Thoracic aorta (tissue), 2 donors: Measurements from ENCODE around the gene CNTN4. TPM values are rescaled to one million over a fixed set of nuclear protein-coding genes. Genes with fewer than 3 reads are reported as not detected.

Experiments used
- ATAC-seq: fragments of 150-250 bp; one replicate; pipeline ENCODE4 v1.8.0; 2017; ENCODE audit warnings: low read depth; ENCODE audit not compliant: insufficient number of reproducible peaks, low FRiP score
- DNase-seq: peaks from one replicate; pipeline ENCODE4 v3.0.0-alpha.2; 2020; ENCODE audit warnings: low spot score
- H3K27ac ChIP-seq, 2 donors: fragments of 200-600 bp; sonication (generic); 1 replicate in 1 of 2; 2 replicates in 1 of 2; pipeline ENCODE4 v1.5.1; 2016; ENCODE audit warnings: mild to moderate bottlenecking in 2 of 2, moderate library complexity in 2 of 2
- H3K27me3 ChIP-seq: fragments of 200-600 bp; sonication (generic); replicated peaks from 2 replicates; pipeline ENCODE4 v1.6.0; 2016; ENCODE audit warnings: mild to moderate bottlenecking; ENCODE audit not compliant: insufficient read depth
- H3K36me3 ChIP-seq: fragments of 200-600 bp; sonication (generic); one replicate; pipeline ENCODE4 v1.5.1; 2016
- H3K4me1 ChIP-seq, 2 donors: fragments of 200-600 bp; sonication (generic); 1 replicate in 1 of 2; 2 replicates in 1 of 2; pipeline versions ENCODE4 v1.5.1 to v1.6.0; 2016; ENCODE audit warnings: low read depth in 2 of 2, mild to moderate bottlenecking in 1 of 2; ENCODE audit not compliant: control insufficient read depth in 1 of 2
- H3K4me3 ChIP-seq: fragments of 200-600 bp; sonication (generic); 2 replicates; pipeline ENCODE4 v1.5.1; 2016; ENCODE audit warnings: mild to moderate bottlenecking
- H3K9me3 ChIP-seq: fragments of 200-600 bp; sonication (generic); 2 replicates; pipeline ENCODE4 v1.5.1; 2016
- total RNA-seq, 2 donors: library from RNA; depleted of rRNA; stranded (reverse); fragments of >200 nt; gene quantifications; one replicate each; pipeline versions ENCODE4 v1.1.0 to v1.2.3, GENCODE V29; 2016
- TF ChIP-seq, protein P1 (sequence below): fragments of 200-600 bp; sonication (generic); IDR thresholded peaks from one replicate; pipeline ENCODE4 v1.5.1; 2019; ENCODE audit warnings: antibody characterized with exemption

CNTN4 gene
- total RNA-seq, 2 donors from 2014 or later, result 103 to 116 TPM

- no peak for ATAC-seq
Measured at GRCh38 chr3:2896308-2896939, 797.8 kb downstream of the CNTN4 start.

DNA sequence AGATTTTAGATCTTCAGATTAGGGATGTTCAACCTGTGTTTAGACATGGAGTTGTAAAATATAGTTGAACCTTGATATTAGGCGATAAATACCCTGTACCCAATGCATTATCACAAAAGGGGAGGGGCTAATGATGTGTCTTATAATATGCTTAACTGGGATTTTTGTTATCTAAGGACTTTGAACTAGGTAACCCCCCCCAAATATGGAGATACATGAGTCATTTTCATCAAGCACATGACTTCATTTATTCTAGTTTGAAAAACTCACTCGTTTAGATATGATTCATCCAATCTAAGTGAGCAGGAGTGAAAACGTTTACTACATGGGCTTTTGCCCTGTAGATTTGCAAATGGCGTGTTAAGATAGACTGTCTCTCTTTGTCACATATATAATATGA is 799.2 kb downstream of the CNTN4 start:
- no peak overlapping the region for H3K27ac ChIP-seq
- H3K27me3 ChIP-seq, result no peaks in the 10 kb centered on the region
- no peaks in the 10 kb centered on the region for H3K36me3 ChIP-seq
- TF ChIP-seq, protein P1, sequence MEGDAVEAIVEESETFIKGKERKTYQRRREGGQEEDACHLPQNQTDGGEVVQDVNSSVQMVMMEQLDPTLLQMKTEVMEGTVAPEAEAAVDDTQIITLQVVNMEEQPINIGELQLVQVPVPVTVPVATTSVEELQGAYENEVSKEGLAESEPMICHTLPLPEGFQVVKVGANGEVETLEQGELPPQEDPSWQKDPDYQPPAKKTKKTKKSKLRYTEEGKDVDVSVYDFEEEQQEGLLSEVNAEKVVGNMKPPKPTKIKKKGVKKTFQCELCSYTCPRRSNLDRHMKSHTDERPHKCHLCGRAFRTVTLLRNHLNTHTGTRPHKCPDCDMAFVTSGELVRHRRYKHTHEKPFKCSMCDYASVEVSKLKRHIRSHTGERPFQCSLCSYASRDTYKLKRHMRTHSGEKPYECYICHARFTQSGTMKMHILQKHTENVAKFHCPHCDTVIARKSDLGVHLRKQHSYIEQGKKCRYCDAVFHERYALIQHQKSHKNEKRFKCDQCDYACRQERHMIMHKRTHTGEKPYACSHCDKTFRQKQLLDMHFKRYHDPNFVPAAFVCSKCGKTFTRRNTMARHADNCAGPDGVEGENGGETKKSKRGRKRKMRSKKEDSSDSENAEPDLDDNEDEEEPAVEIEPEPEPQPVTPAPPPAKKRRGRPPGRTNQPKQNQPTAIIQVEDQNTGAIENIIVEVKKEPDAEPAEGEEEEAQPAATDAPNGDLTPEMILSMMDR, result no peak
- no peaks in the 10 kb centered on the region for H3K9me3 ChIP-seq
- H3K4me1 ChIP-seq, result no peaks in the 10 kb centered on the region
- H3K4me3 ChIP-seq, result no peak overlapping the region
- DNase-seq (no peak), ATAC-seq (no peak)

More at GRCh38 chr3:2896308-2896939, 797.8 kb downstream of the CNTN4 start:
- no peak for DNase-seq
- Histone ChIP-seq H3K27me3 (no peaks in the 10 kb centered on the region), H3K4me3 (no peak overlapping the region), H3K36me3 (no peaks in the 10 kb centered on the region), H3K27ac (no peak overlapping the region), H3K9me3 (no peaks in the 10 kb centered on the region), H3K4me1 (no peaks in the 10 kb centered on the region)
- TF ChIP-seq, protein P1, result no peak

GRCh38 chr3:2898591-2899353 is 800.1 kb downstream of the CNTN4 start:
- Histone ChIP-seq H3K4me3 (no peak overlapping the region), H3K4me1 (no peaks in the 10 kb centered on the region), H3K27ac (no peak overlapping the region), H3K9me3 (no peaks in the 10 kb centered on the region), H3K27me3 (no peaks in the 10 kb centered on the region), H3K36me3 (no peaks in the 10 kb centered on the region)
- TF ChIP-seq, protein P1, result no peak
- no peak for ATAC-seq
- DNase-seq, result no peak

DNA sequence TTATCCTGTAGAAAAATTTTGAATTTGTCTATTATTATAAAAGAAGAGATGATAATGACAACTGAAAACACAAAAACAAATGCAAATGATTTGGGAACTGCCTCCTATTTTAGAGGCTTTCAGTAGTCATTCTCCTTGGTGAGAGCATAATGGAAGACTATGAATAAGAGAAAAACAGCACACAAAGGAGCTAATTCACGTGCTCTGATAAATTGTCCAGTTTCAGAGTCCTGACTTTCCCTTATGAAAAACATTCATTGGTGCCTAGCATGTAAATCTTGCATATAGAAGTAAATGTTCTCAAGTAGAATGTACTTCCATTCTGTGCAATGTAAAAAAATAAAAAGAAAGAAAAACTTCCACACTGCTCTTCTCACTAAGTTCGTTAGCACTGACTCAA is 805.4 kb downstream of the CNTN4 start:
- TF ChIP-seq, protein P1, result no peak
- no peak overlapping the region for H3K27ac ChIP-seq
- H3K4me3 ChIP-seq, result no peak overlapping the region
- ATAC-seq (no peak), DNase-seq (no peak)
- no peaks in the 10 kb centered on the region for H3K36me3 ChIP-seq
- no peaks in the 10 kb centered on the region for H3K9me3 ChIP-seq
- H3K4me1 ChIP-seq, result no peaks in the 10 kb centered on the region
- no peaks in the 10 kb centered on the region for H3K27me3 ChIP-seq

DNA sequence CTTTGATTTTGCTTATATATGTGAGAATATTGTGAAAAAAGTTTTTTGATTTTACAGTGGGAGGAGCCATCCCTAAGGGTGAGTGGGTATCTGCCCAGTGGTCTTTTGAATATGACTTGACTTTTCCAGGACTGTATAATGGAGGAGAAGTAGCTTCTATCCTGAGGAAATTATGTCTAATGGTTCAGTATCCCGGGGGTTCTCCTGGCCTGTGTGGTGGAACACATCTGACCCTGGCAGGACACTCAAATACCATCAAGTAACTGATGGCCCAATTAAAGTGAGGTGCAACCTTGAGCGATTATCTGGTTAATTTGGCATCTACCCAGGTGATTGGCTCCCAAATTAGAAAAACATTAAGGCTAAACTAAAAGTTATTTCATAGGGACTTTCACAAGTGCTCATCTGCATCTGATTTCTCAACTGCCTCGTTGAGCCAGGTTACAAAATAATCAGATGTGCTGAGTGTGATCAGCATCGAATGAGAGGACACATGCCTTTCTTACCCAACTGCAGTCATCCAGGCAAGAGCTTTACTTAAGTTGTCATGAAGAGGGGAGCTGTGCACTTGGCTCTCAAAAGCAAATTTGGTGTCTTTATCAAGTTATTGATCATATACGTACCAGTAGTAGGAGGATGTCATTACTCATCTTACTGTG is 810.2 kb downstream of the CNTN4 start:
- Histone ChIP-seq H3K4me3 (no peak overlapping the region), H3K4me1 (no peaks in the 10 kb centered on the region), H3K9me3 (no peaks in the 10 kb centered on the region), H3K27ac (no peak overlapping the region), H3K36me3 (no peaks in the 10 kb centered on the region), H3K27me3 (no peaks in the 10 kb centered on the region)
- no peak for DNase-seq
- no peak for ATAC-seq
- TF ChIP-seq, protein P1, result no peak
